ENCODE measurements around the gene TEX38.
"Not testable (repeated sequence)": the region's sequence is repeated elsewhere in the genome, so short reads cannot be mapped to it uniquely, and the experiment has no call there.

The TEX38 gene

GRCh38 chr1:46645815-46646214, 25.8 kb upstream of the TEX38 start:
- no peak for TF ChIP-seq CTCF (IDR thresholded peaks at IDR 0.05; ENCODE audit: insufficient read depth, low read length, missing control alignments)
- CTCF ChIA-PET: no interaction called here
- DNase-seq (ENCODE audit: low read depth, low spot score): no peak
- H3K4me3 ChIP-seq (ENCODE audit: low read depth, low read length): no peak overlapping the region
- POLR2A ChIA-PET: no interaction called here

GRCh38 chr1:46646331-46646730, 25.3 kb upstream of the TEX38 start:
- DNase-seq (ENCODE audit: low read depth, low spot score): no peak
- POLR2A ChIA-PET: no interaction called here
- no peak overlapping the region for H3K4me3 ChIP-seq (ENCODE audit: low read depth, low read length)
- CTCF ChIA-PET: no interaction called here
- TF ChIP-seq CTCF (IDR thresholded peaks at IDR 0.05; ENCODE audit: insufficient read depth, low read length, missing control alignments): no peak

- no peak for DNase-seq (ENCODE audit: low read depth, low spot score)
- CTCF ChIA-PET: no interaction called here
- POLR2A ChIA-PET: no interaction called here
- H3K4me3 ChIP-seq (ENCODE audit: low read depth, low read length): no peak overlapping the region
- no peak for TF ChIP-seq CTCF (IDR thresholded peaks at IDR 0.05; ENCODE audit: insufficient read depth, low read length, missing control alignments)
These were observed 24.8 kb upstream of the TEX38 start for GRCh38 chr1:46646844-46647243.

GRCh38 chr1:46647611-46648010, 24.0 kb upstream of the TEX38 start:
- TF ChIP-seq CTCF (IDR thresholded peaks at IDR 0.05; ENCODE audit: insufficient read depth, low read length, missing control alignments): no peak
- CTCF ChIA-PET: interaction anchor here (1.0 kb wide), 1 partner anchor 44 kb away, joined by 3 read pairs; no protein-coding TSS in a partner anchor
- no peak for DNase-seq (ENCODE audit: low read depth, low spot score)
- POLR2A ChIA-PET: no interaction called here
- H3K4me3 ChIP-seq (ENCODE audit: low read depth, low read length): no peak overlapping the region

- DNase-seq (ENCODE audit: low read depth, low spot score): no peak
- TF ChIP-seq CTCF (IDR thresholded peaks at IDR 0.05; ENCODE audit: insufficient read depth, low read length, missing control alignments): no peak
- POLR2A ChIA-PET: no interaction called here
- CTCF ChIA-PET: no interaction called here
- H3K4me3 ChIP-seq (ENCODE audit: low read depth, low read length): no peak overlapping the region
These were observed 21.9 kb upstream of the TEX38 start for GRCh38 chr1:46649764-46650163.

GRCh38 chr1:46650491-46650890, 21.2 kb upstream of the TEX38 start:
- DNase-seq (ENCODE audit: low read depth, low spot score): no peak
- TF ChIP-seq CTCF (IDR thresholded peaks at IDR 0.05; ENCODE audit: insufficient read depth, low read length, missing control alignments): no peak
- H3K4me3 ChIP-seq (ENCODE audit: low read depth, low read length): no peak overlapping the region
- ChIA-PET POLR2A (no interaction called here), CTCF (no interaction called here)

GRCh38 chr1:46651152-46651551, 20.5 kb upstream of the TEX38 start:
- CTCF ChIA-PET; POLR2A ChIA-PET; DNase-seq (ENCODE audit: low read depth, low spot score); H3K4me3 ChIP-seq (ENCODE audit: low read depth, low read length): not testable (repeated sequence)
